ENCODE results near the gene RNF26. TPM values are rescaled to one million over a fixed set of nuclear protein-coding genes. Genes with fewer than 3 reads are reported as not detected.

Gene RNF26
- total and polyA plus RNA-seq, 10 of the 15 experiments (the other 5 are each of a cell fraction or from before 2014, with no cell fraction given), result 2.8 to 54.5 (median 17.7) TPM

- Histone ChIP-seq H3K9me3 (replicated peaks; ENCODE audit: control insufficient read depth, insufficient read depth, low read length) (no peaks in the 10 kb centered on the region), H3K4me1 (ENCODE audit: control insufficient read depth, insufficient read depth, low read length) (no peaks in the 10 kb centered on the region), H3K79me2 (ENCODE audit: control insufficient read depth, insufficient read depth, low read length) (no peaks in the 10 kb centered on the region), H3K36me3 (ENCODE audit: control insufficient read depth in 2 of 2, insufficient read depth in 2 of 2, low read length in 1 of 2) (no peaks in the 10 kb centered on the region), H3K27ac (ENCODE audit: control insufficient read depth, insufficient read depth) (no peak overlapping the region), H3K4me2 (ENCODE audit: control insufficient read depth, insufficient read depth) (no peak overlapping the region), H3K4me3 (no peak overlapping the region), H3K9ac (ENCODE audit: control insufficient read depth, insufficient read depth, low read length) (no peak overlapping the region), H2AFZ (ENCODE audit: control insufficient read depth, low read depth, low read length) (no peak overlapping the region), H4K20me1 (ENCODE audit: control insufficient read depth, insufficient read depth) (no peaks in the 10 kb centered on the region), H3K27me3 (replicated peaks in 1 of 2; ENCODE audit: control insufficient read depth in 2 of 2, insufficient read depth in 2 of 2, low read length in 1 of 2) (0 out of 4 replicates have a peak, but pooled peaks cover 0 to 1% of the 10 kb centered on the region in 2 experiments)
- no peak for ATAC-seq
- intact Hi-C loops (cut with micrococcal nuclease; ENCODE audit: unreplicated experiment), result no loop called here
- no peak for TF ChIP-seq MAX (IDR thresholded peaks at IDR 0.05; ENCODE audit: low read depth, low read length)
- TF ChIP-seq SKIL (IDR thresholded peaks at IDR 0.05; ENCODE audit: low read depth, poor library complexity, severe bottlenecking), result no peak
- TF ChIP-seq BCLAF1 (IDR thresholded peaks at IDR 0.05), result no peak
- no peak for TF ChIP-seq RELB (IDR thresholded peaks at IDR 0.05; ENCODE audit: low read depth)
- no peak for TF ChIP-seq FOS (IDR thresholded peaks at IDR 0.05; ENCODE audit: borderline replicate concordance, extremely low read depth, insufficient read length)
- ChIA-PET POLR2A (interaction anchor here (1.0 to 1.6 kb wide), 2 partner anchors 9 to 15 kb away, joined by 3 to 6 read pairs; no protein-coding TSS in a partner anchor), RAD21 (ENCODE audit: unreplicated experiment) (interaction anchor here (1.3 to 1.7 kb wide), 4 partner anchors 10 to 33 kb away, joined by 4 to 8 read pairs (median 6); no protein-coding TSS in a partner anchor), CTCF (interaction anchor here (0.5 to 17.9 kb wide), 6 partner anchors 11 to 228 kb away, joined by 3 to 183 read pairs (median 8); partner anchors contain the start of gene USP2), SMC1A (ENCODE audit: uncharacterized antibody, unreplicated experiment) (interaction anchor here (0.7 to 5.5 kb wide), 5 partner anchors 10 to 33 kb away, joined by 3 to 31 read pairs (median 3); no protein-coding TSS in a partner anchor)
- 44% methylated on average over 8 of the region's 8 CpGs for WGBS (ENCODE audit: insufficient coverage, insufficient replicate concordance, low lambda C conversion rate, missing lambda C conversion rate)
- in situ Hi-C loops (cut with MboI), result no loop called here
- no peak for DNase-seq (ENCODE audit: low read depth, low spot score)
- no TSS peak for BruUV-seq (replicated peaks)
- FAIRE-seq, result no peak
Measured at GRCh38 chr11:119371067-119371601, 36.8 kb downstream of the RNF26 start.
